ENCODE results near the gene CREBBP. TPM values are rescaled to one million over a fixed set of nuclear protein-coding genes. Genes with fewer than 3 reads are reported as not detected.

Gene CREBBP
- total RNA-seq, 2 experiments from 2014 or later = 145 to 152 TPM

DNA sequence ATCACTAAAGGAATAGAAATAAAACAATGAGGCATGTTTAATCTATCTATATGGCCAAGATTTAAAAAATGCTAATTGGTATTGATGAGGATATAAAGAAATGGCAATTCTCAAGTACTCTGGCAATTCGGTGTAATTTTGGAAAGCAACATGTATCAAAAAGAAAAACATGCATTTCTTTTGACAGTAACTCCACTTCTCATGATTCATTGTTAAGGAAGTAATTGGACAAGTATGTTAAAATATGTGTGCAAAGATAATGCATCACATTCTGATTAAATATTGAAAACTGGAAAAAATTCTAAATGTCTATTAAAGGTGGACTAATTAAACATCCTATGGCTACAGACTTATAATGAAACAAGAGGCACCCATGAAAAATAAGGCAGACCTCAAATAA, 81.2 kb downstream of the CREBBP start:
- intact Hi-C loops (cut with DNase I, micrococcal nuclease) = loop anchor here in 1 of 2 experiments (5.0 kb wide), 1 partner anchor 78 kb away; no protein-coding TSS in a partner anchor
- peak overlapping the region; percentile 15 for H3K4me3 Mint-ChIP-seq
- TF ChIP-seq, protein P1, sequence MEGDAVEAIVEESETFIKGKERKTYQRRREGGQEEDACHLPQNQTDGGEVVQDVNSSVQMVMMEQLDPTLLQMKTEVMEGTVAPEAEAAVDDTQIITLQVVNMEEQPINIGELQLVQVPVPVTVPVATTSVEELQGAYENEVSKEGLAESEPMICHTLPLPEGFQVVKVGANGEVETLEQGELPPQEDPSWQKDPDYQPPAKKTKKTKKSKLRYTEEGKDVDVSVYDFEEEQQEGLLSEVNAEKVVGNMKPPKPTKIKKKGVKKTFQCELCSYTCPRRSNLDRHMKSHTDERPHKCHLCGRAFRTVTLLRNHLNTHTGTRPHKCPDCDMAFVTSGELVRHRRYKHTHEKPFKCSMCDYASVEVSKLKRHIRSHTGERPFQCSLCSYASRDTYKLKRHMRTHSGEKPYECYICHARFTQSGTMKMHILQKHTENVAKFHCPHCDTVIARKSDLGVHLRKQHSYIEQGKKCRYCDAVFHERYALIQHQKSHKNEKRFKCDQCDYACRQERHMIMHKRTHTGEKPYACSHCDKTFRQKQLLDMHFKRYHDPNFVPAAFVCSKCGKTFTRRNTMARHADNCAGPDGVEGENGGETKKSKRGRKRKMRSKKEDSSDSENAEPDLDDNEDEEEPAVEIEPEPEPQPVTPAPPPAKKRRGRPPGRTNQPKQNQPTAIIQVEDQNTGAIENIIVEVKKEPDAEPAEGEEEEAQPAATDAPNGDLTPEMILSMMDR (IDR thresholded peaks at IDR 0.05) = no peak
- H3K9me3 Mint-ChIP-seq = no peaks in the 10 kb centered on the region
- peaks cover 15% of the 10 kb centered on the region for H3K36me3 Mint-ChIP-seq (ENCODE audit: low read depth)
- ATAC-seq (ENCODE audit: poor library complexity) (no peak), DNase-seq (no peak)
- H3K36me3 ChIP-seq (ENCODE audit: insufficient read depth, low read length) = peaks cover 4% of the 10 kb centered on the region
- H3K27ac ChIP-seq (ENCODE audit: low read depth in 1 of 2, low read length in 2 of 2) = no peak overlapping the region
- CTCF ChIA-PET = no interaction called here
- H3K4me1 ChIP-seq (ENCODE audit: insufficient read depth, low read length) = peaks cover 17% of the 10 kb centered on the region
- H3K27ac Mint-ChIP-seq = peak overlapping the region; percentile 46
- peaks cover 76% of the 10 kb centered on the region for H3K4me1 Mint-ChIP-seq (ENCODE audit: low read depth)
- H3K4me3 ChIP-seq (ENCODE audit: low read length) = no peak overlapping the region
- POLR2A ChIA-PET = no interaction called here
- H3K9me3 ChIP-seq (ENCODE audit: control insufficient read depth in 1 of 2, insufficient read depth in 1 of 2, low read length in 2 of 2) = no peaks in the 10 kb centered on the region
- H3K27me3 ChIP-seq (ENCODE audit: control insufficient read depth in 1 of 2, insufficient read depth in 2 of 2, low read length in 2 of 2) = no peaks in the 10 kb centered on the region
- H3K27me3 Mint-ChIP-seq = no peaks in the 10 kb centered on the region

DNA sequence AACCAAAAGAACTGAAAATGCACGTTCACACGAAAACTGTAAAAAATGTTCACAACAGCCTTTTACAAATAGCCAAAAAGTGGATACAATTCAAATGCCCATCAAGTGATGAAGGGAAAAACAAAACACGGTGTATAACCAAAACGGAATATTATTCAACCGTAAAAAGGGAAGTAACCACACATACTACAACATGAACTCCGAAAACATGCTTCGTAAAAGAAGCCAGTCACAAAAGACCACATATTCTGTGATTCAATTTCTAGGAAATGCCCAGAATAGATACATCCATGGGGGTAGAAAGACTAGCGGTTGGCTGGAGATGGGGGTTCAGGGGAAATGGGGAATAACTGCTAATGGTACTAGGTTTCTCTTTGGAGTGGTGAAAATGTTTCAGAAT, 81.7 kb downstream of the CREBBP start:
- POLR2A ChIA-PET = no interaction called here
- DNase-seq = no peak

DNA sequence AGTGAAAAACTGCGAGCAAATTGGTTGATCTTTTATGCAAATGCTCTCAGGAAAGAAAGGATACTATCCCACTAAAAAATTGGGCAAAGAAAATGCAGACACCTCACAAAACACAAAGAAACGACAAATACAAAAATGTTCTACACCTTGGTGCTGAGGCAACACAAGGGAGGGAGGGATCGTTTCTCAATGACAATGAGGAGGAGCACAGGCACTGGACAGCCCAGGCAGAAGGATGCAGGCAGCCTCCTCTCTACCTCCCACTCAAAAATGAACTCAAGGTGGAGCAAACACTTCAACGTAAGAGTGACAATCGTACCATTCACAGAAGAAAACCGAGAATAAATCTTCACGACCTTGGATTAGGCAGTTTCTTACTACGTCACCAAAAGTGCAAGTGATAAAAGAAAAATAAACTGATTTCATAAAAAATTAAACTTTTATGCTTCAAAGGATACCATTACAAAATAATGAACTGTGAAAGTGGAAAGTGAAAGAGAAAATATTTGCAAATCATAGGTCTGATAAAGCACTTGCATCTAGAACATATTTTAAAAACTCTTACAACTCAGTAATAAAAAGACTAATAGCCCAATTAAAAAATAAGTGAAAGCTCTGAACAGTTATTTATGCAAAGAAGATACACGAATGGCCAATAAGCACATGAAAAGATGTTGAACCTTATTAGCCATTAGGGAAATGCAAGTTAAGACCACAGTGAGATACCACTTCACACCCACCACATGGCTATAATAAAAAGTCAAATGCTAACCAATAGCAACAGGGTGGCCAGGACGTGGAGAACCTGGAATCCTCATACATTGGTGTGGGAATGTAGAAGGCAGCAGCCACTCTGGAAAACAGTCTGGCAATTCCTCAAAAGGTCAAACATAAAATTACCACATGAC, 82.4 kb downstream of the CREBBP start:
- Histone ChIP-seq H3K4me1 (ENCODE audit: insufficient read depth, low read length) (peaks cover 20% of the 10 kb centered on the region), H3K36me3 (ENCODE audit: insufficient read depth, low read length) (peaks cover 2% of the 10 kb centered on the region), H3K4me3 (ENCODE audit: low read length) (no peak overlapping the region), H3K9me3 (ENCODE audit: control insufficient read depth in 1 of 2, insufficient read depth in 1 of 2, low read length in 2 of 2) (no peaks in the 10 kb centered on the region), H3K27me3 (ENCODE audit: control insufficient read depth in 1 of 2, insufficient read depth in 2 of 2, low read length in 2 of 2) (no peaks in the 10 kb centered on the region), H3K27ac (ENCODE audit: low read depth in 1 of 2, low read length in 2 of 2) (no peak overlapping the region)
- H3K9me3 Mint-ChIP-seq = no peaks in the 10 kb centered on the region
- peak overlapping the region; percentile 60 for H3K4me3 Mint-ChIP-seq
- ChIA-PET CTCF (no interaction called here), POLR2A (no interaction called here)
- TF ChIP-seq, protein P1 (IDR thresholded peaks at IDR 0.05) = no peak
- intact Hi-C loops (cut with DNase I, micrococcal nuclease) = loop anchor here in 1 of 2 experiments (5.0 kb wide), 1 partner anchor 79 kb away; no protein-coding TSS in a partner anchor
- no peak overlapping the region for H3K27ac Mint-ChIP-seq
- DNase-seq (peak in 1 of 14 experiments; percentile 23), ATAC-seq (ENCODE audit: poor library complexity) (no peak)
- H3K4me1 Mint-ChIP-seq (ENCODE audit: low read depth) = peaks cover 77% of the 10 kb centered on the region
- H3K27me3 Mint-ChIP-seq = no peaks in the 10 kb centered on the region
- peaks cover 10% of the 10 kb centered on the region for H3K36me3 Mint-ChIP-seq (ENCODE audit: low read depth)

More for the DNA sequence above, 81.7 kb downstream of the CREBBP start:
- no peaks in the 10 kb centered on the region for H3K27me3 Mint-ChIP-seq
- no peaks in the 10 kb centered on the region for H3K9me3 ChIP-seq (ENCODE audit: control insufficient read depth in 1 of 2, insufficient read depth in 1 of 2, low read length in 2 of 2)
- TF ChIP-seq, protein P1 (IDR thresholded peaks at IDR 0.05) = no peak
- H3K9me3 Mint-ChIP-seq = no peaks in the 10 kb centered on the region
- no peaks in the 10 kb centered on the region for H3K36me3 ChIP-seq (ENCODE audit: insufficient read depth, low read length)
- peaks cover 17% of the 10 kb centered on the region for H3K4me1 ChIP-seq (ENCODE audit: insufficient read depth, low read length)
- CTCF ChIA-PET = no interaction called here
- no peak overlapping the region for H3K4me3 ChIP-seq (ENCODE audit: low read length)
- ATAC-seq (ENCODE audit: poor library complexity) = no peak
- peaks cover 10% of the 10 kb centered on the region for H3K36me3 Mint-ChIP-seq (ENCODE audit: low read depth)
- H3K27me3 ChIP-seq (ENCODE audit: control insufficient read depth in 1 of 2, insufficient read depth in 2 of 2, low read length in 2 of 2) = no peaks in the 10 kb centered on the region
- H3K27ac ChIP-seq (ENCODE audit: low read depth in 1 of 2, low read length in 2 of 2) = no peak overlapping the region
- intact Hi-C loops (cut with DNase I, micrococcal nuclease) = loop anchor here in 1 of 2 experiments (5.0 kb wide), 1 partner anchor 78 kb away; no protein-coding TSS in a partner anchor
- H3K4me1 Mint-ChIP-seq (ENCODE audit: low read depth) = peaks cover 72% of the 10 kb centered on the region
- no peak overlapping the region for H3K27ac Mint-ChIP-seq
- no peak overlapping the region for H3K4me3 Mint-ChIP-seq

Data from CD4-positive, alpha-beta T cell (primary cell).